Smooth muscle cell (in vitro differentiated cells): Measurements from ENCODE around the gene IL6ST. TPM values are rescaled to one million over a fixed set of nuclear protein-coding genes. Genes with fewer than 3 reads are reported as not detected.
"Not testable (repeated sequence)": the region's sequence is repeated elsewhere in the genome, so short reads cannot be mapped to it uniquely, and the experiment has no call there.

ENCODE experiments used
- DNase-seq: peaks from one replicate; lab custom pipeline; 2025; ENCODE audit not compliant: unreplicated experiment; lab: John Stamatoyannopoulos, UW
- H2AFZ ChIP-seq: fragments of 200-600 bp; sonication (generic); 2 replicates; pipeline ENCODE4 v1.6.0; 2016; ENCODE audit warnings: antibody characterized with exemption, low read depth, mild to moderate bottlenecking
- H3F3A ChIP-seq: fragments of 200-600 bp; sonication (generic); 2 replicates; pipeline ENCODE4 v1.6.0; 2017; ENCODE audit warnings: antibody characterized with exemption, low read depth
- H3K27ac ChIP-seq: fragments of 200-600 bp; sonication (generic); 2 replicates; pipeline ENCODE4 v1.5.1; 2016; ENCODE audit warnings: low read depth, mild to moderate bottlenecking
- H3K27me3 ChIP-seq: fragments of 200-600 bp; sonication (generic); 2 replicates; pipeline ENCODE4 v1.6.1; 2016; ENCODE audit warnings: low read depth, mild to moderate bottlenecking
- H3K36me3 ChIP-seq: fragments of 200-600 bp; sonication (generic); 2 replicates; pipeline ENCODE4 v1.5.1; 2016; ENCODE audit warnings: low read depth
- H3K4me1 ChIP-seq: fragments of 200-600 bp; sonication (generic); 2 replicates; pipeline ENCODE4 v1.5.1; 2016; ENCODE audit warnings: low read depth
- H3K4me2 ChIP-seq: fragments of 200-600 bp; sonication (generic); 2 replicates; pipeline ENCODE4 v1.6.0; 2016; ENCODE audit warnings: mild to moderate bottlenecking
- H3K4me3 ChIP-seq: fragments of 200-600 bp; sonication (generic); 2 replicates; pipeline ENCODE4 v1.5.1; 2016; ENCODE audit warnings: mild to moderate bottlenecking
- H3K79me2 ChIP-seq: fragments of 200-600 bp; sonication (generic); 2 replicates; pipeline ENCODE4 v1.6.0; 2016; ENCODE audit warnings: low read depth, mild to moderate bottlenecking
- H3K9ac ChIP-seq: fragments of 200-600 bp; sonication (generic); 2 replicates; pipeline ENCODE4 v1.6.0; 2016; ENCODE audit warnings: low read depth
- H3K9me3 ChIP-seq: fragments of 200-600 bp; sonication (generic); replicated peaks from 2 replicates; pipeline ENCODE4 v1.5.1; 2016; ENCODE audit warnings: low read depth
- H4K20me1 ChIP-seq: fragments of 200-600 bp; sonication (generic); 2 replicates; pipeline ENCODE4 v1.6.0; 2016; ENCODE audit warnings: low read depth
- CTCF ChIP-seq: fragments of 200-600 bp; sonication (generic); IDR thresholded peaks from 2 replicates; pipeline ENCODE4 v1.5.1; 2017; ENCODE audit warnings: borderline replicate concordance, mild to moderate bottlenecking, antibody characterized with exemption; ENCODE audit not compliant: insufficient read depth, poor library complexity, severe bottlenecking
- WGBS: methylation state at CpG from one replicate; pipeline ENCODE4 v1.1.7; 2016; ENCODE audit warnings: low lambda C conversion rate; 5-methylcytosine and 5-hydroxymethylcytosine counted together
- polyA plus RNA-seq: library from polyadenylated mRNA; unstranded; fragments of >200 nt; fragmentation: Nextera tagmentation; extraction: Ambion mirVana; gene quantifications from 2 replicates; pipeline ENCODE4 v1.2.1, GENCODE V29; 2016
- total RNA-seq: library from RNA; depleted of rRNA; stranded (reverse); fragments of >200 nt; gene quantifications from 2 replicates; pipeline ENCODE4 v1.2.3, GENCODE V29; 2014

IL6ST gene
- total RNA-seq, result 1,401 and 1,456 TPM in 2 replicates
- polyA plus RNA-seq, result 555 and 672 TPM in 2 replicates

GRCh38 chr5:55994495-55994997 is at the start of gene IL6ST:
Gene IL6ST, minus strand, starts transcription at chr5:55994963. Its CDS starts 18,685 bp downstream, at chr5:55976278.
- under 1% methylated on average over 48 of the region's 48 CpGs for WGBS
- TF ChIP-seq CTCF, result peak; percentile 10
- peak within 1 kb of the TSS; percentile 100 for H3K9ac ChIP-seq
- peak within 1 kb of the TSS; percentile 85 for H3K4me3 ChIP-seq
- peak; percentile 79 for DNase-seq
- H3F3A ChIP-seq, result peaks cover 17% of the 10 kb centered on the region
- H2AFZ ChIP-seq, result peak within 1 kb of the TSS; percentile 18
- H3K4me1 ChIP-seq, result peaks cover 17% of the 10 kb centered on the region
- H3K9me3 ChIP-seq, result no peaks in the 10 kb centered on the region
- peaks cover 62% of the 10 kb centered on the region for H3K79me2 ChIP-seq
- peak within 1 kb of the TSS; percentile 97 for H3K27ac ChIP-seq
- peak within 1 kb of the TSS; percentile 93 for H3K4me2 ChIP-seq
- H3K36me3 ChIP-seq, result no peaks in the 10 kb centered on the region
- H4K20me1 ChIP-seq, result peaks cover 47% of the 10 kb centered on the region
- H3K27me3 ChIP-seq, result no peaks in the 10 kb centered on the region

GRCh38 chr5:56039985-56040384 is 45.2 kb upstream of the IL6ST start:
- H3K9ac ChIP-seq, result no peak overlapping the region
- no peaks in the 10 kb centered on the region for H3K27me3 ChIP-seq
- no peaks in the 10 kb centered on the region for H3K9me3 ChIP-seq
- H3F3A ChIP-seq, result peaks cover 12% of the 10 kb centered on the region
- H3K4me1 ChIP-seq, result peaks cover 8% of the 10 kb centered on the region
- peak overlapping the region; percentile 29 for H3K27ac ChIP-seq
- WGBS, result 16% methylated on average over 2 of the region's 2 CpGs
- H3K4me2 ChIP-seq, result no peak overlapping the region
- H3K79me2 ChIP-seq, result no peaks in the 10 kb centered on the region
- DNase-seq, result no peak
- no peak overlapping the region for H3K4me3 ChIP-seq
- no peaks in the 10 kb centered on the region for H4K20me1 ChIP-seq
- H3K36me3 ChIP-seq, result no peaks in the 10 kb centered on the region
- no peak for TF ChIP-seq CTCF
- no peak overlapping the region for H2AFZ ChIP-seq

- H3K4me3 ChIP-seq, H2AFZ ChIP-seq, H3K9ac ChIP-seq, DNase-seq, H3K36me3 ChIP-seq, H3K27me3 ChIP-seq, H4K20me1 ChIP-seq, H3K4me2 ChIP-seq, H3K79me2 ChIP-seq, H3K4me1 ChIP-seq, H3K9me3 ChIP-seq, H3K27ac ChIP-seq: not testable (repeated sequence)
- WGBS, result 64% methylated on average over 4 of the region's 6 CpGs
- peaks cover 12% of the 10 kb centered on the region for H3F3A ChIP-seq
Measured at GRCh38 chr5:56038206-56038605, 43.4 kb upstream of the IL6ST start.

GRCh38 chr5:56037531-56038010 is 42.8 kb upstream of the IL6ST start:
- H3K27ac ChIP-seq, result no peak overlapping the region
- no peak overlapping the region for H3K9ac ChIP-seq
- TF ChIP-seq CTCF, result no peak
- H3K36me3 ChIP-seq, result no peaks in the 10 kb centered on the region
- H3K79me2 ChIP-seq, result no peaks in the 10 kb centered on the region
- no peaks in the 10 kb centered on the region for H4K20me1 ChIP-seq
- H2AFZ ChIP-seq, result peak overlapping the region; percentile 80
- WGBS, result 21% methylated on average over 4 of the region's 4 CpGs
- H3K27me3 ChIP-seq, result no peaks in the 10 kb centered on the region
- no peak for DNase-seq
- no peak overlapping the region for H3K4me3 ChIP-seq
- peaks cover 12% of the 10 kb centered on the region for H3F3A ChIP-seq
- H3K4me2 ChIP-seq, result peak overlapping the region; percentile 75
- H3K4me1 ChIP-seq, result peaks cover 8% of the 10 kb centered on the region
- no peaks in the 10 kb centered on the region for H3K9me3 ChIP-seq

- H3K79me2 ChIP-seq, DNase-seq, H4K20me1 ChIP-seq, H3K4me1 ChIP-seq, H3K27ac ChIP-seq, H3K9me3 ChIP-seq, H3K27me3 ChIP-seq, H3K4me2 ChIP-seq, H3K36me3 ChIP-seq, H3K9ac ChIP-seq, H2AFZ ChIP-seq, H3K4me3 ChIP-seq, H3F3A ChIP-seq: not testable (repeated sequence)
- 94% methylated on average over 13 of the region's 21 CpGs for WGBS
Measured at GRCh38 chr5:56035394-56035793, 40.6 kb upstream of the IL6ST start.

- WGBS, result 98% methylated on average over 7 of the region's 7 CpGs
- not testable (repeated sequence) for DNase-seq, H3F3A ChIP-seq, H3K9ac ChIP-seq, H3K36me3 ChIP-seq, H3K4me1 ChIP-seq, H4K20me1 ChIP-seq, H3K27ac ChIP-seq, H3K4me3 ChIP-seq, H3K27me3 ChIP-seq, H3K9me3 ChIP-seq, H2AFZ ChIP-seq, H3K4me2 ChIP-seq, H3K79me2 ChIP-seq
Measured at GRCh38 chr5:56029871-56030630, 35.3 kb upstream of the IL6ST start.
